ENCODE measurements around the gene DPP3.
"Not testable (repeated sequence)": the region's sequence is repeated elsewhere in the genome, so short reads cannot be mapped to it uniquely, and the experiment has no call there.

Gene DPP3

GRCh38 chr11:66539870-66540213, 59.6 kb downstream of the DPP3 start:
- DNase-seq: no peak

- DNase-seq: not testable (repeated sequence)
Observed at GRCh38 chr11:66540598-66540997, 60.4 kb downstream of the DPP3 start.

- DNase-seq: no peak
Observed at GRCh38 chr11:66541892-66542291, 61.7 kb downstream of the DPP3 start.

GRCh38 chr11:66542362-66542761, 62.1 kb downstream of the DPP3 start:
- no peak for DNase-seq

GRCh38 chr11:66543263-66544107, 63.3 kb downstream of the DPP3 start:
- peak; percentile 80 for DNase-seq

- DNase-seq: not testable (repeated sequence)
Observed at GRCh38 chr11:66544952-66545351, 64.7 kb downstream of the DPP3 start.

- DNase-seq: peak; percentile 96
Observed at GRCh38 chr11:66545701-66546367, 65.6 kb downstream of the DPP3 start, which contains the start of gene ZDHHC24. Gene ZDHHC24, minus strand, starts transcription at chr11:66546048. Its CDS starts 45 bp downstream, at chr11:66546003.

- DNase-seq: no peak
Observed at GRCh38 chr11:66546368-66546965, 66.2 kb downstream of the DPP3 start, which contains the start of gene ACTN3. Gene ACTN3, plus strand, starts transcription at chr11:66546903. Its CDS starts 35 bp downstream, at chr11:66546938.

GRCh38 chr11:66546966-66547661, 66.9 kb downstream of the DPP3 start:
- DNase-seq: no peak

- DNase-seq: no peak
Observed at GRCh38 chr11:66547662-66548009, 67.4 kb downstream of the DPP3 start.

- no peak for DNase-seq
Observed at GRCh38 chr11:66548041-66548440, 67.8 kb downstream of the DPP3 start.

GRCh38 chr11:66548774-66549630, 68.8 kb downstream of the DPP3 start:
- DNase-seq: no peak

- no peak for DNase-seq
Observed at GRCh38 chr11:66549696-66550095, 69.5 kb downstream of the DPP3 start.

- DNase-seq: no peak
Observed at GRCh38 chr11:66550887-66551286, 70.7 kb downstream of the DPP3 start.

GRCh38 chr11:66554602-66555001, 74.4 kb downstream of the DPP3 start:
- no peak for DNase-seq

- no peak for DNase-seq
Observed at GRCh38 chr11:66555416-66555815, 75.2 kb downstream of the DPP3 start.

- DNase-seq: no peak
Observed at GRCh38 chr11:66556086-66556485, 75.9 kb downstream of the DPP3 start.

- no peak for DNase-seq
Observed at GRCh38 chr11:66557733-66558326, 77.6 kb downstream of the DPP3 start.

Measured in activated CD8-positive, alpha-beta memory T cell treated with anti-CD3 and anti-CD28 coated beads for 24 hours (primary cell).